Astrocyte of the hippocampus (primary cell): ENCODE results near the gene PRKCD.

Experiments
- DNase-seq: peaks from one replicate; pipeline ENCODE4 v3.0.0; 2011; ENCODE audit warnings: low read depth, low spot score

Gene PRKCD

DNA sequence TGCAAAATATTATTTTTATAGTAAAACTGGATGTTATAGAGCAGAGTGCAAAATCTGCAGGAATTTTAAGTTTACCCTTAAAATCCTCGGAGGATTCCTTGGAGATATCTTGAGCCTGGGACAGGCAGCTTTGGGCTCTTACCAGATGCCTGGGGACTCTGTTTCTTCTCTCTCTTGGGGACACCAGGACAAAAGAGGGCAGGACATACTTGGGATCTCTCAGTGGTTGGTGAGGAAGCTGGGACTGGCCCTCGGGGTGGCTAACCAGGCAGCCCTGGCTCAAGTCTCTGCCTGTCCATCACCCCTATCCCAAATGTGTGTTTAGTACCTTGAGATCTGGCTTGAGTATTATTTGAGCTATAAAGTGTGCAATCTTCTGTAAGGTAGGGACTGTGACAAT, 56.2 kb downstream of the PRKCD start:
- no peak for DNase-seq

DNA sequence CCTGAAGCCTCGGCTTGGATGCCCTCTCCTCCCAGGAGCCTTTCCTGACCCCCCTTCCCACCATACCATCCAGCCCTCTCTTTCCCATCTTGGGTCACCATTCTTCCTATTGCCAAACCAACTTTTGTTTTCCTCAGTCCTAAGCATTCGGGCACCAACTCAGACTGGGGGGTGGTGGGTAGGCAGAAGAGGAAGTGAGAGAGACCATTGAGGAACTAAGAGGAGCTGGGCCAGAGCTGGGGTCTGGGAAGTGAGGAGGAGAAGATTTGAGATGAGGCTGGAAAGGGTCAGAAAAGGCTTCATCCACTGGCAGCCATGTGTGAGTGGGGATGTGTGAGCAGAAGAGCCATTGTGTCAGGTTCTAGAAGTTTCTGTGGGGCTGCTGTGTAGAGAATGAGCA, 57.1 kb downstream of the PRKCD start:
- no peak for DNase-seq

DNA sequence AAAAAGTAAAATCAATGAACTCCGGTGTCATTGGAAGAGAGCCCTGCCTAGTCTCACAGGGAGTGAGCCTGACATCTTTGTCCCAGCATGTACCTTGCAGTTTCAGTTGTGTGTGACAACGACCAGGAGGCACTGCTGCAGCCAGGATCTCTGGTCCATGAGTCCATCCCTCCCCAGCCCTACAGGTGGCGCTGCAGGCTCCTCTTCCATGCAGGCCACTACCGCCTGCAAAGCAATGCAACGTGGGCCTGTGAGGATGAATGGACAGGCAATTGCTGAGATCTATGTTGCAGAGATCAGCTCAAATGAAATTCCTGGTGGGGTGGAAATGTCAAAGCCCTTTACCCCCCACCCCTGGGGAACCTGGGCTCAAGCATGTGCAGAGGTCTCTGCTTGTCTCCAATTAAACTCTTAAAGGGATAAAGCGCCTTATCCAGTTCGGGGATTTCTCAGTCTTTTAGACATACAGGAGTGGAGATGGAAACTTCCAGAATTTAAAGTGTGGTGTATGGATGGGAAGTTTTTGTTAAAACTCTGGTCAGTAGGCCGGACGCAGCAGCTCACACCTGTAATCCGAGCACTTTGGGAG, 59.0 kb downstream of the PRKCD start:
- DNase-seq = peak; percentile 90

DNA sequence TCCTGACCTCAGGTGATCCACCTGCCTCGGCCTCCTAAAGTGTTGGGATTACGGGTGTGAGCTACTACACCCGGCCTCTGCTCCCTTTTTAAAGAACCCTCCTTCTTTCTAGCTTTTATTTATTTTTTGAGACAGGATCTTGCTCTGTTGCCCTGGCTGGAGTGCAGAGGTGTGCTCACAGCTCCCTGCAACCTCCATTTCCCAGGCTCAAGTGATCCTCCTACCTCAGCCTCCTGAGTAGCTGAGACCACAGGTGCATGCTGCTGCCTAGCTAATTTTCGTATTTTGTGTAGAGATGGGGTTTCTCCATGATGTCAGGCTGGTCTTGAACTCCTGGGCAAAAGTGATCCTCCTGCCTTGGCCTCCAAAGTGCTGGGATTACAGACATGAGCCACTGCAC, 60.3 kb downstream of the PRKCD start:
- no peak for DNase-seq

DNA sequence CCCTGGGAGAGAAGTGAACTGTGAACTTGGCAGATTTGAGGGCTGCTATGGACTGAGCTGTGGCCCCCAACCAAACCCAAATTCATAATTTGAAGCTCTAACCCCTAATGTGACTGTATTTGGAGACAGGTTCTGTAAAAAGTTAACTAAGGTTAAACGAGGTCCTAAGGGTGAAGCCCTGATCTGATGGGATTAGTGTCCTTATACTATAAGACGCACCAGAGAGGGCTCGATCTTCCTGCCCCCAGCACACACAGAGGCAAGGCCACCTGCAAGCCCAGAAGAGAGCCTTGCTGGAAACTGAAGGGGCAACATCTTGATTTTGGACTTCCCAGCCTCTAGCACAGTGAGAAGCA, 60.8 kb downstream of the PRKCD start:
- DNase-seq = no peak

DNA sequence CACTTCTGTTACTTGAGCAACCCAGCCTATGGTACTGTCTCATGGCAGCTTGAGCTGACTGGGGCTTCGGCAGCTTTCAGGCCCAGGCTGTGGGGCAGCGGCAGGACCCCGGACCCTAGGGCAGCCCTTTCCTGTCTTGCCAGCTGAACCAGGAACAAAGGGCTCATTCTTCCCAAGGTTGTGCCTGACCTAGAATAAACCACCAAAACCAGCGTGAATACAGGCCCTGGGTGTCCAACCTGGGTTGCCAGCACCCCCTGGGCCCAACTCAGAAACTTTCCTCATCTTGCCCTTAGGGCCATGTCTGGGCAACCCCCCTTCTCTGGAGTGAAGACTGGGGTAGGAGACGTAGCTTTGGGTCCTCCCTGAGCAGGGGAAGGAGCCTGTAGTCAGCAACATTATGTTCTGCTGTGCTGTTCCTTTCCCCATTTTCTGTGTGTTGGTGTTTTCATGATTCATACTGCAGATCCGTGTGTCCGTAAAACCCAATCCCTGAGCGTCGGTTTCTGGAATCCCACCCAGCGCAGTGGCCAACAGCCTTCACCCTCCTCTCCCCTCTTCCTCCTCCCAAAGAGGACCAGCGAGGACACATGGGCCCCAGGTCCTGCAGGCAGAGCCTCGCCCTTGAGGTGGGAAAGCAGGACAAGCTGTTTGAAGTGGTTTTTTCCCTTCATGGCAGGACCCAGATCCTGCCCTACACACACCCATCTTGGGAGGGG, 61.3 kb downstream of the PRKCD start:
- no peak for DNase-seq

DNA sequence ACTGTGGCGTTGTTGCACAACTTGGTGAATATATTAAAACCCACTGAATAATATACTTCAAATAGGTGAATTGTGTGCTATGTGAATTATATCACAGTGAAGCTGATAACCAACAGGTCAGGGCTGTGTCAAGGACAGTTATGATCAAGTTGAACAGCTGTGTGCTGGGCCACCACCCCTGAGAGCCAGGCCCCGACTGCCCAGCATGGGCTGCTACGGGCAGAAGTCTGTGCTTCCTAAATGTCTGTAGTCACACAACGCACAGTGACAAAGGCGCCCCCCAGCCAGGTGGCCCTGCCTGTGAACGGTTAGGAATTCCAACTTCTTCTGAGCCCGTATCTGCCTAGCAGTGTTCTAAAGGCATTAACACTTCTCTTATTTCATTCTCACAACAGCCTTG, 62.0 kb downstream of the PRKCD start:
- no peak for DNase-seq

DNA sequence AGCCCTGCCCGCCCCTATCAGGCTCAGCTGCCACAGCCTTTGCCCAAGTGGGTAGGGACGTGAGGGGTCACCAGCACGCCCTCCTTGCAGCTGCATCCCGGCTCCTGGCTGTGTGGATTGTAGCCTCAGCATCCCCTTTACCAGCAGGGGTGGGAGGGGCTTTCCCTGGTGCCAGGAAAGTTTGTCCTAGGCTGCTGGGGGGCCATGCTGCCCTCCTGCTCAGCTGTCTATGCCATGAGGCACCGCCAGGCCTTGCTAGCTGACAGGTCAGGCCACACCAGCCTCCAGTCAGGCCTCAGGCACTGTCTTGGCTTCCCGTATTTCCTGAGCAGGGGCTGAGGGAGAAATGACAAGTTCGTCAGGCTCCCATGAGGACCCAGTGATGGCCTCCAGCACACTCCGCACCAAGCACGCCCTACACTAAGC, 62.5 kb downstream of the PRKCD start:
- DNase-seq = no peak

DNA sequence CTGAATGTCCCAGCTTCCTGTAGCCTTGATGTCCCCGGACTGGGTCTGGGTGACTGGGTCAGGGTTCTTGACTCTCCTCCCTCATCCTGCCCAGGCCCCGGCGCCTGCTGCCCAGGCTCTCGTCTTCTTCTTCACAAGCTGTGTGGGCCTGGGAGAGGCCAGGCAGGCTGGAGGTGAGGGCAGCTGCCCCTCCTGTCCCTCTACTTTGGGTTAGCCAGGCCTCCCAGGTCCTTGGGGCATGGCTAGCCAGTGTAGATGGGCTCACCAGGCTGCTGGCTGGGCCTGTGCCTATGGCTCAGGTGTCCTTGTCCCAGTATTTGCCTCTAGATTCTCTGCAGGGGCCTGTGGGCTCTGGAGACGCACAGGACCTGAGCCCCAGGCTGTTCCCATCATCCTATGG, 63.0 kb downstream of the PRKCD start:
- no peak for DNase-seq

DNA sequence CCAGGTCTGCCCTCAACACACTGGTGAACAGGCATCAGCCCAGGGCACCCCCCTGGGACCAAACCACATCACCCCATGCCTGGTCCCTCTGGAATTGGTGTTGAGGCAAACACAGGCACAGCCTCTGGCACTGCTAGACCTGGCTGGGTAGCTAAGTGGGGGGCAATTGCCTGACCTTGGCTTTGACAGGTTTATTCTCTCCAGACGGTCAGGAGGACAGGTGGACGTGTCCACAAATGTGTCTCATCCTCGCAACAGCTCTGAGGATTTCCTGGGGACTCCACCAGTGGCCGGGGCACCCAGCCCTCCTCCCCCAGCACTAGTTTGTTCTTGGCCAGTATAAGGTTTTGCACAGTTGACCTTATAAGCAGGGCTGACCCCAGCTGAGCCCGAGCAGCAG, 63.5 kb downstream of the PRKCD start:
- no peak for DNase-seq

DNA sequence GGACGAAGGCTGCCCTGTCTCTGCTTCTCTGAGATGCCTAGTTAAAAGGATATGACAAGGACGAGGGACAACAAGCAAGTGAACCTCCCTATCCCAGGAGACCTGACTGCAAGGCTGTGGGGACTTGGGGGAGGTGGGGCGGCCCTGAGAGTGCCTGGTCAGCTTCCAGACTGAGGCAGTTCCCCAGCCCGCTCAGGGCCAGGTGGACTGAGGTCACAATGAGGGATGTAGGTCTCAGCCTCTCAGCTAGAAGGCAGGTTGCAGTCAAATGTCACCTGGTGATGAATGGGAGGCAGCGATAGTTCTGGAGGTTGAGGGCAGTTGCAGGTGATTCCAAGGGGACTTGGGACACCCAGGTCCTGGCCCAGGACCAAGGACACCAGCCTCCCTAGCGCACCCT, 64.2 kb downstream of the PRKCD start:
- DNase-seq = no peak

DNA sequence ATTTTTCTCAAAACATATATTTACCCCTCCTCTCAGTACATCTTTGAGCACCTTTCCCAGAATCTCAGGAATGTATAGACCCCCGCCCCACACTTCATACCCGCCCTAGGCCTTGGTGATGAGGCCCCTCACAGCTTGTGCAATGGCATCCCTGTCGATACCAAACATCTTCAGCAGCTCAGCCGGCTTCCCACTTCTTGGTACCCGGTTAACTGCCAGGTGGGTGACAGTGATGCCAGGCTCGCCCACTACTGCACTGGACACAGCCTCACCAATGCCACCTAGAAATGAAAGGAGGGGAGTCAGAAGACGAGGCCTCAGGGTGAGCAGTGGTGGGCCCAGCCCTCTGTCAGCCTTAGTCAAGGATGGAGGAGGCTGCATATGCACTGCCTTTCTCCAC, 64.6 kb downstream of the PRKCD start:
- DNase-seq = no peak

DNA sequence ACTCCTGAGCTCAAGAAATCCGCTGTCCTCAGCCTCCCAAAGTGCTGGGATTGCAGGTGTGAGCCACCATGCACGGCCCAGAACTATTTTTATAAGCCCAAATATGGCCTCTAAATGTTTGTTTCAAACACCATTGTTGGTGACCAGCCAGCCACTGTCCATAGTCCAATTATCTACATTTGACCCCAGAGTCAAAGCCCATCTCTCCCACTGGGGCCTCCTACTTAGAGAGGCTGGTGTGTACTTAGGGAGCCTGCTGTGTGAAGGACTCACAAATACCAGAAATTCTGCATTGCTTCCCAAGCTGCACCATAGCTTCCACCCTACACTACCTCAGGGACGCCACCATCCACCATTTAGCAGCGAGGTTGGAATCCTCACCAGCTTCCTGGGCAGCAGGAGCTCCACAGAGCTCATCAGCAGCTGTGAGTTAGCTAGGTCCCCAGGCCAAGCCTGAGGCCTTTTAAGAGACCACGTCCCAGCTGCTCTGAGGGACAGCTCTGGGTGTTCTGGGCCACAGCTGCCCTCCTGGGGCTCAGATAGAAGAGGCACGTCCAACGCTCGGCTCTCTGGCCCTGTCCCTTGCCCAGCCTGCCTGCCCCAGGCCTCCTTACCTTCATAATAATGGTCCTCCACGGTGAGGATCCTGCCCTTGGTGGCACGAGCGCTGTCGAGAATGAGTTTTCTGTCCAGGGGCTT, 65.3 kb downstream of the PRKCD start:
- no peak for DNase-seq

DNA sequence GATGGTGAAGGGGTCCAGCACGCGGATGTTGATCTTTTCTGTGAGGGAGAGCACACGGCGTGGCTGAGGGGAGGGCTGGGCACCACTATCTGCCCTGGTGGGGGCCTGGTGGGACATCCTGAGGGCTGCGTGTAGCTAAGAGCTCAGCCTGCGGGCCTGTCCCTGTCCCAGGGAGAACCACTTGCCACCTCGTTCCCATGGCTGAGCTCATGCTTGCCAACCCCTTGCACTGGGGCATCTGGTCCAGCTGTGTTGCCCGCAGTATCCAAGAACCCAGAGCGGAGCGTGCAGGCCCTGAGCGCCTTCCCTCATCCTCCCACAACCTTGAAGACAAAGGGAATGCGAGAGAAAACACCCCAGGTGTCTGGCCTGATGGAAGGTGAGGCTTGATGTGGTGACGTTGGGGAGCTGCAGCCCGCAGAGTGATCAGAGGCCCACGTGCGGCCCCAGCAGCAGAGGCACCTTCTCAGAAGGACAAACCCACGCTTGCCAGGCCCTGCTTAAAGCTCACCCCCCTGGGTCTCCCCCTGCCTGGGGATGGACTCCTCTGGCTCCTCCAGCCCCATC, 65.9 kb downstream of the PRKCD start:
- no peak for DNase-seq

DNA sequence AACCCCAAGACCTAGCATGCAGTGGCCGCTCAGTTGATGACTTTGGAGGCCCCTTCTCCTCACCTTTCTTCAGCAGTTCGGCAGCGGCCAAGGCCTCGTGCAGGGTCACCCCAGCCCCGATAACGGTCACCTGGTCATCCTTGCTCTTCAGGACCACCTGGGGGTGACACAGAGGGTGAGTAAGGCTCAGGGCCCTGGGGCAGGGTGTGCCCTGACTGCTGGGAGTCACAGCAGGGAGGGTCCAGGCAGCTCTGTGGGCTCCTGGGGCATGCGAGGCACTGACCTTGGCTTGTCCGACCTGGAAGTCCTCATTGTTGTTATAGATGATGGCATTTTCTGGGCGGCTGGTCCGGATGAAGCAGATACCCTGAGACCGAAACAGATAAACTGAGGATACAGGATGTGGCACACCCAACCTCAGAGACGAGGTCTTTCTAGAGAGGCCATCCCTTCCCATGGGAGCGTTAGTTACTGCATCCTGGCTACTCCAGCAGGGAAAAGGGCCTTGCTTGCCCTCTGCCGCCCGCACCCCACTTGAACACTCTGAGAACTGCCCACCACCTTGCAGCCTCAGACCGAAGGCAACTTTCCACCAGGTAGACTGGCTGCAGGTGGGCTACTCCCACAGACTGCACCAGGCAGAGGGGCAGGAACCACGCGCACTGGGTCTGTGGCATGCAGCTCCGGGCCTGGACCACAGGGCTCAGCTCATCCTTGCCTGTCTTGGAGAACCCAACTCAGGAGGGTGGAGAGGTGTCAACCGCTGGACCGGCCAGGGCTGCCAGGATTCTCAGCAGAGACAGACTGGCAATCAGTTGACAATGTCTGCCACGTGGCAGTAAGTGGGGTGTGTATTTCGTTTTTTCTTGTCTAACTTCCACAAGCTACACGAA, 67.2 kb downstream of the PRKCD start:
- DNase-seq = no peak

DNA sequence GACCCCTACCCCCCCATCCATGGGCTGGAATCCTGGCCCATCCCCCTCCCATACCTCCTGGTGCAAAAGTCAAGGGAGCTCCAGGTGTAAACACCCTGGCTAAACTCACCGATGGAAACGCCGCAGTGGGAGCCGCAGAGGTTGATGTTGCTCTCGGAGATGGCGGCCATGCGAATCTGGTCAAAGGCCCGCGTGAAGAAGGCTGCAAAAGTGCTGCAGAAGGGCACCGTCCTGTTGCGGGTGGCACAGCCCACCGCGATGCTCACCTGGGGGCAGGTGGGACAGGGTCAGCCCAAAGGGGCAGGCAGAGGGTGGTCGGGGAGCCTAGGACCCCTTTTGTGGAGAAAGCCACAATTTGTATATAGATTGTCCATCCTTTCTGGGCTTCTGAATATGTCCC, 68.2 kb downstream of the PRKCD start:
- no peak for DNase-seq

DNA sequence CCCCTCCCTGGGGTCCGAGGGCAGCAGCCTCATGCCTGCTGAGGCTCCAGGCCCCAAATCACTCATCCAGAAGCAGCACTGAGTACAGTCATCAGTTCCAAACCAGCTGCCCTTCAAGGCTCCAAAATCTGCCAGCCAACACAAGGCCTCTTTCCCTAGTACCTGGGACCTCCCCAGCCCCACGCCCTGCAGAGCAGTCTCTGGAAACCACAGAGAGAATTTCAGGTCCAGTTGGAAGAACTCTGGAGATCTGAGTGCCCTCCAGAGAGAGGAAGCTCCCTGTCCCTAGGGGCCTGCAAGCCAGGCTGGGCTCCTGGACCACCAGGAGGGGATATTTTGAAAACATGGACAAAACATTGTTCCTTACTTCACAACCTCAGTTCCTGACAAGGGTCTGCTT, 68.6 kb downstream of the PRKCD start:
- DNase-seq = no peak

DNA sequence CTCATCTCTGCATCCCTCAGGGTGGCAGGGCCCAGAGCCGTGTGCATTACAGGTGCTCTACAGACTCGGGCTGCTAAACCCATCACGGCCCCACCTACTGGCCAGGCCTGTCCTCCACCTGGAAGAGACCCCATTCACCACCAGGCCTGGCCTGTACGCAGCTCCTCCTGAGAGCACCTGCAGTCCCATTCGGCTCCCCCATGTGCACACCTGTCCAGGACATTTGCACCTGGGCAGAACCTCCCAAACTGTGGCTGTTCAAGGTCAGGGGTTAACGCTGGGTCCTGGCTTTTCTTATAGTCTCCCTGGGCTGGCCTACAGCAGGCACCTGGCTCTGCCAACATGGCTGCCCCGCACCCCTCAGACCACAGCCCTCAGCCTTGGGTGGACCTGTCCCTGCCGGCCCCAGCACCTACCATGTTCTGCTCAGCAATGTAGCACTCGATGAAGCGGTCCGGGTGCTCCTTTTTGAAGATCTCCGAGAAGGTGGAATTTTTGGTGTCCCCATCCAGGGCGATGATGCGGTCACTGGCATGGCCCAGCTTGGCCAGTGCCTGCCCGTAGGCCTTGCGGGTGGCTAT, 69.1 kb downstream of the PRKCD start:
- DNase-seq = no peak

DNA sequence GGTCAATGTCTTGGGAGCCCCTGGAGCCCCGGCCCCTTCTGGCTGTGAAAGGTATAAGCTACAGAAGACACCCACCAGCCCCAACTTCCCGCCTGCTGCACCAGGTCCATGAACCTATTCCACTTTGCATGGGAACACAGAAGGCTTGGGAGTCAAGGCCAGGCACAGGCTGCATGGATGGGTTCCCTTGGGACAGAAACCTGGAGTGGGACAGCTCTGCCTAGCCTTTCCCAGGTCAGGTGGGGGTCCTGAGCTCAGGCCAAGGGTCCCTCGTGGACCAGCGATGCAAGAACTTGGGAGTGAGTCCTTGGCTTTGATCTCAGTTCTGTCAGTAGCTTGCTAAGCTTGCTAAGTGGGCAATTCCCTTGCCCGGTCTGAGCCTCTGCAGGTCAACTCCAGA, 69.8 kb downstream of the PRKCD start:
- no peak for DNase-seq

DNA sequence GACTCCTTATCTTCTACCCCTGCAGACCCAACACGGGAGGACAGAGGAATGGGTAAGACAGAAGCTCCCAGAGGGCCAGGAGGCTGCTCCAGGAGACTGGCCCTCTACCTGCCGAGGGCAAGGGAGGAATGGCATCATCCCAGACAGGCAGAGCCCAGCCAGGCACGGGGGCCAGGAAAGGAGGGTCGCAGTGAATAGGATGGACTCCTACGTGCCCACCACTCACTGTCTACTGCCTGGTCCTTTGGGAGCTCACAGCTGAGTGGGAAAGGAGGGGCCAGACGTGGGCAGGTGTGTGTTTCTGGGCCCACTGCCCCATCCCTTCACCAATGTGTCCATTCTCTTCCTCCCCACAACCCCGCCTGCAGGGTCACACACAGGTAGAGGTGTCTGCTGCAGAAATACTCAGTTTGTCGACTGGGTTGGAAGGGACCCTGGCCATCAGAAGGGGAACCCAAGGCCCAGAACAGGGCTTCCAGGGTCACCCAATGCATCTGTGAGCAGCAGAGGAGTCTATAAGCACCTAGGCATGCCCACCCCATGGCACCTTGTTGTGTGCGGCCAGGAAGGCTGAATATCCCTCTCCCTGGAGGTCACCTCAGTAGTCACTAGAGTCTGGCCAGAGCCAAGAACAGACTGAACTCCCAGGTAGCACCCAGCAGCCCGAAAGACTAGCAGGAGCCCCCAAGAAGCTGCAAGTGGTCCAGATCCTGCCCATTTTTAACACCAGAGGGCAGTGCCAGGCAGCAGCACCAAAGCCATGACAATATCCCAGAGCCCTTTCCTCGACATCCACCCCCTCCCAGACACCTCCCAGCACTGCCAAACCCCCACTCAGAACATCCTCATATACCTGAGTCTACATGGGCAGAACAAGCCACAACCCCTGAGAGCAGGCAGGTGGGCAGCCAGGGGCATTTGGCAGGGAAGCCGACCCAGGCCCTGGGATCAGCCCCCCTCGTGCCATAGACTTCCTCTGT, 70.8 kb downstream of the PRKCD start:
- peak; percentile 29 for DNase-seq
